GM19372 (cell line): ENCODE data around the gene MFN1.
"Not testable (repeated sequence)": the region's sequence is repeated elsewhere in the genome, so short reads cannot be mapped to it uniquely, and the experiment has no call there.

ENCODE experiments used
- ATAC-seq: cut with Tn5 transposase; IDR thresholded peaks from one replicate; pipeline ENCODE4 v1.9.1; 2021; ENCODE audit warnings: mild to moderate bottlenecking, low read depth, moderate library complexity; ENCODE audit not compliant: unreplicated experiment

Gene MFN1

GRCh38 chr3:179347345-179348194, at the start of gene MFN1:
Gene MFN1 (plus strand): TSS chr3:179347709. CDS start chr3:179348852, 1,143 bp downstream.
- peak; percentile 87 for ATAC-seq

- ATAC-seq, result no peak
Observed at GRCh38 chr3:179297971-179298725, 49.4 kb upstream of the MFN1 start.

- ATAC-seq, result no peak
Observed at GRCh38 chr3:179299316-179299715, 48.2 kb upstream of the MFN1 start.

- no peak for ATAC-seq
Observed at GRCh38 chr3:179299999-179300613, 47.4 kb upstream of the MFN1 start.

- no peak for ATAC-seq
Observed at GRCh38 chr3:179301645-179302044, 45.9 kb upstream of the MFN1 start.

- ATAC-seq, result no peak
Observed at GRCh38 chr3:179302111-179302510, 45.4 kb upstream of the MFN1 start.

- no peak for ATAC-seq
Observed at GRCh38 chr3:179304605-179305004, 42.9 kb upstream of the MFN1 start.

- not testable (repeated sequence) for ATAC-seq
Observed at GRCh38 chr3:179307362-179307761, 40.1 kb upstream of the MFN1 start.

- no peak for ATAC-seq
Observed at GRCh38 chr3:179308001-179308400, 39.5 kb upstream of the MFN1 start.

- peak; percentile 85 for ATAC-seq
Observed at GRCh38 chr3:179309225-179310078, 38.1 kb upstream of the MFN1 start.

GRCh38 chr3:179318876-179319275, 28.6 kb upstream of the MFN1 start:
- ATAC-seq, result no peak

- ATAC-seq, result no peak
Observed at GRCh38 chr3:179321668-179322285, 25.7 kb upstream of the MFN1 start.

- peak; percentile 67 for ATAC-seq
Observed at GRCh38 chr3:179322286-179323196, 25.0 kb upstream of the MFN1 start, which contains the start of gene ZNF639. Gene ZNF639 (plus strand): TSS chr3:179323031. CDS start chr3:179328294, 5,263 bp downstream.

GRCh38 chr3:179323197-179324110, 24.1 kb upstream of the MFN1 start:
- ATAC-seq, result peak; percentile 37

GRCh38 chr3:179324270-179324754, 23.2 kb upstream of the MFN1 start:
- ATAC-seq, result no peak

- ATAC-seq, result no peak
Observed at GRCh38 chr3:179330438-179330837, 17.1 kb upstream of the MFN1 start.

GRCh38 chr3:179332240-179332639, 15.3 kb upstream of the MFN1 start:
- no peak for ATAC-seq
